ENCODE measurements around the gene CRCP. TPM values are rescaled to one million over a fixed set of nuclear protein-coding genes. Genes with fewer than 3 reads are reported as not detected.

Gene CRCP
- polyA plus RNA-seq, 1 donor (not counting 4 experiments of a cell fraction or from before 2014, with no cell fraction given), result 25.4 TPM

DNA sequence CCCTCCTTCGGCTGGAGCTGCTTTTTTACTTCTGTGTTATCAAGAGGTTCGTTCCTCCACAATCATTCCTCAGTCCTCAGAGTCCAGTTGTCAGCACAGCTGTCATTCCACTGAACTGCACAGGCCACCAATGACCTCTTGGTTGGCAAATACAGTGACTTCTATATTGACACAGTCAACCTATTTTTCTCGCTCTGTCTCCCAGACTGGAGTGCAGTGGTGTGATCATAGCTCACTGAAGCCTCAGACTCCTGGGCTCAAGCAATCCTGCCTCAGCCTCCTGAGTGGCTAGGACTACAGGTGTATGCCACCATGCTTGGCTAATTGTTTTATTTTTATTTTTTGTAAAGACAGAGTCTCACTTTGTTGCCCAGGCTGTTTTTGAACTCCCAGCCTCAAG, 27.7 kb downstream of the CRCP start:
- Histone ChIP-seq H3K27ac (ENCODE audit: control insufficient read depth, insufficient read depth, low read length) (peak overlapping the region; percentile 50), H3K9me3 (ENCODE audit: control insufficient read depth, low read depth, low read length) (no peaks in the 10 kb centered on the region), H3K9ac (ENCODE audit: control insufficient read depth, extremely low read depth, insufficient read depth, low read length) (no peak overlapping the region), H3K4me1 (ENCODE audit: control insufficient read depth, extremely low read depth, insufficient read depth, low read length) (peaks cover 37% of the 10 kb centered on the region), H4K20me1 (ENCODE audit: control insufficient read depth, extremely low read depth, insufficient read depth, low read length) (no peaks in the 10 kb centered on the region), H3K4me3 (ENCODE audit: control insufficient read depth in 2 of 3, extremely low read depth in 1 of 3, insufficient read depth in 2 of 3, low read depth in 1 of 3, low read length in 3 of 3) (no peak overlapping the region), H3K9me1 (ENCODE audit: control insufficient read depth, extremely low read depth, insufficient read depth, low read length) (no peaks in the 10 kb centered on the region), H3K79me2 (ENCODE audit: control insufficient read depth, insufficient read depth, low read length) (peaks cover 7% of the 10 kb centered on the region), H3K27me3 (ENCODE audit: control insufficient read depth, extremely low read depth, insufficient read depth, low read length) (no peaks in the 10 kb centered on the region), H3K4me2 (ENCODE audit: control insufficient read depth, extremely low read depth, insufficient read depth, low read depth, low read length) (no peak overlapping the region), H2AFZ (ENCODE audit: control insufficient read depth, low read length) (no peak overlapping the region), H3K36me3 (ENCODE audit: control insufficient read depth in 2 of 2, extremely low read depth in 1 of 2, insufficient read depth in 2 of 2, low read length in 2 of 2) (peaks cover 13 to 34% of the 10 kb centered on the region in 2 experiments)
- no peak for TF ChIP-seq EZH2 (IDR thresholded peaks at IDR 0.05; ENCODE audit: low read length)
- TF ChIP-seq, protein P1, sequence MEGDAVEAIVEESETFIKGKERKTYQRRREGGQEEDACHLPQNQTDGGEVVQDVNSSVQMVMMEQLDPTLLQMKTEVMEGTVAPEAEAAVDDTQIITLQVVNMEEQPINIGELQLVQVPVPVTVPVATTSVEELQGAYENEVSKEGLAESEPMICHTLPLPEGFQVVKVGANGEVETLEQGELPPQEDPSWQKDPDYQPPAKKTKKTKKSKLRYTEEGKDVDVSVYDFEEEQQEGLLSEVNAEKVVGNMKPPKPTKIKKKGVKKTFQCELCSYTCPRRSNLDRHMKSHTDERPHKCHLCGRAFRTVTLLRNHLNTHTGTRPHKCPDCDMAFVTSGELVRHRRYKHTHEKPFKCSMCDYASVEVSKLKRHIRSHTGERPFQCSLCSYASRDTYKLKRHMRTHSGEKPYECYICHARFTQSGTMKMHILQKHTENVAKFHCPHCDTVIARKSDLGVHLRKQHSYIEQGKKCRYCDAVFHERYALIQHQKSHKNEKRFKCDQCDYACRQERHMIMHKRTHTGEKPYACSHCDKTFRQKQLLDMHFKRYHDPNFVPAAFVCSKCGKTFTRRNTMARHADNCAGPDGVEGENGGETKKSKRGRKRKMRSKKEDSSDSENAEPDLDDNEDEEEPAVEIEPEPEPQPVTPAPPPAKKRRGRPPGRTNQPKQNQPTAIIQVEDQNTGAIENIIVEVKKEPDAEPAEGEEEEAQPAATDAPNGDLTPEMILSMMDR (optimal IDR thresholded peaks at IDR 0.05 in 1 of 3, IDR thresholded peaks at IDR 0.05 in 1 of 3, conservative IDR thresholded peaks at IDR 0.05 in 1 of 3; ENCODE audit: extremely low read depth in 1 of 3, insufficient read depth in 2 of 3, low read length in 3 of 3), result no peak
- DNase-seq (ENCODE audit: low read depth, low spot score), result no peak
- no peak for FAIRE-seq
- dilution Hi-C loops (cut with MboI; ENCODE audit: extremely low pct_ligation_motif_present, low sequenced_read_pairs), result no loop called here

- Histone ChIP-seq H3K4me1 (ENCODE audit: control insufficient read depth, extremely low read depth, insufficient read depth, low read length) (peaks cover 37% of the 10 kb centered on the region), H3K4me3 (ENCODE audit: control insufficient read depth in 2 of 3, extremely low read depth in 1 of 3, insufficient read depth in 2 of 3, low read depth in 1 of 3, low read length in 3 of 3) (no peak overlapping the region)
These were observed 28.3 kb downstream of the CRCP start for GRCh38 chr7:66142996-66143395.

More at GRCh38 chr7:66142996-66143395, 28.3 kb downstream of the CRCP start:
- peaks cover 16 to 37% of the 10 kb centered on the region in 2 experiments for H3K36me3 ChIP-seq (ENCODE audit: control insufficient read depth in 2 of 2, extremely low read depth in 1 of 2, insufficient read depth in 2 of 2, low read length in 2 of 2)
- TF ChIP-seq, protein P1 (optimal IDR thresholded peaks at IDR 0.05 in 1 of 3, IDR thresholded peaks at IDR 0.05 in 1 of 3, conservative IDR thresholded peaks at IDR 0.05 in 1 of 3; ENCODE audit: extremely low read depth in 1 of 3, insufficient read depth in 2 of 3, low read length in 3 of 3), result peak; percentile 8 to 34 (median 18)
- no peak for TF ChIP-seq EZH2 (IDR thresholded peaks at IDR 0.05; ENCODE audit: low read length)
- FAIRE-seq (peak; percentile 81), DNase-seq (ENCODE audit: low read depth, low spot score) (peak; percentile 63)
- no peaks in the 10 kb centered on the region for H3K9me3 ChIP-seq (ENCODE audit: control insufficient read depth, low read depth, low read length)
- H3K79me2 ChIP-seq (ENCODE audit: control insufficient read depth, insufficient read depth, low read length), result peaks cover 7% of the 10 kb centered on the region
- dilution Hi-C loops (cut with MboI; ENCODE audit: extremely low pct_ligation_motif_present, low sequenced_read_pairs), result no loop called here
- peak overlapping the region; percentile 44 for H3K4me2 ChIP-seq (ENCODE audit: control insufficient read depth, extremely low read depth, insufficient read depth, low read depth, low read length)
- no peak overlapping the region for H3K9ac ChIP-seq (ENCODE audit: control insufficient read depth, extremely low read depth, insufficient read depth, low read length)
- H3K27me3 ChIP-seq (ENCODE audit: control insufficient read depth, extremely low read depth, insufficient read depth, low read length), result no peaks in the 10 kb centered on the region
- H3K9me1 ChIP-seq (ENCODE audit: control insufficient read depth, extremely low read depth, insufficient read depth, low read length), result no peaks in the 10 kb centered on the region
- peak overlapping the region; percentile 15 for H2AFZ ChIP-seq (ENCODE audit: control insufficient read depth, low read length)
- H4K20me1 ChIP-seq (ENCODE audit: control insufficient read depth, extremely low read depth, insufficient read depth, low read length), result no peaks in the 10 kb centered on the region
- H3K27ac ChIP-seq (ENCODE audit: control insufficient read depth, insufficient read depth, low read length), result peak overlapping the region; percentile 50

Data from keratinocyte (primary cell).